AG04449 (cell line): ENCODE measurements around the gene PRPF31.

Experiments
- CTCF ChIA-PET: fragments of 350-600 bp; formaldehyde crosslinking; extraction: SDS; loops from one replicate; lab custom pipeline; 2021; ENCODE audit warnings: antibody characterized with exemption; lab: Yijun Ruan, JAX
- POLR2A ChIA-PET: fragments of 400-600, 350-600 bp; formaldehyde crosslinking; extraction: SDS; loops from one replicate; lab custom pipeline; 2020; ENCODE audit warnings: antibody characterized with exemption, inconsistent platforms; lab: Yijun Ruan, JAX
- DNase-seq: peaks from one replicate; pipeline ENCODE4 v3.0.0-alpha.2; 2010; ENCODE audit warnings: low read depth, low spot score
- H3K4me3 ChIP-seq: 2 replicates; pipeline ENCODE4 v1.5.1; 2011; ENCODE audit warnings: low read depth, mild to moderate bottlenecking, control low read depth, low read length
- TF ChIP-seq, protein P1 (sequence below): IDR thresholded peaks from one replicate; pipeline ENCODE4 v1.5.1; 2011; ENCODE audit warnings: mild to moderate bottlenecking, moderate library complexity, low read length, control low read depth, inconsistent platforms; ENCODE audit not compliant: insufficient read depth; ENCODE audit errors: missing control alignments

PRPF31 gene

DNA sequence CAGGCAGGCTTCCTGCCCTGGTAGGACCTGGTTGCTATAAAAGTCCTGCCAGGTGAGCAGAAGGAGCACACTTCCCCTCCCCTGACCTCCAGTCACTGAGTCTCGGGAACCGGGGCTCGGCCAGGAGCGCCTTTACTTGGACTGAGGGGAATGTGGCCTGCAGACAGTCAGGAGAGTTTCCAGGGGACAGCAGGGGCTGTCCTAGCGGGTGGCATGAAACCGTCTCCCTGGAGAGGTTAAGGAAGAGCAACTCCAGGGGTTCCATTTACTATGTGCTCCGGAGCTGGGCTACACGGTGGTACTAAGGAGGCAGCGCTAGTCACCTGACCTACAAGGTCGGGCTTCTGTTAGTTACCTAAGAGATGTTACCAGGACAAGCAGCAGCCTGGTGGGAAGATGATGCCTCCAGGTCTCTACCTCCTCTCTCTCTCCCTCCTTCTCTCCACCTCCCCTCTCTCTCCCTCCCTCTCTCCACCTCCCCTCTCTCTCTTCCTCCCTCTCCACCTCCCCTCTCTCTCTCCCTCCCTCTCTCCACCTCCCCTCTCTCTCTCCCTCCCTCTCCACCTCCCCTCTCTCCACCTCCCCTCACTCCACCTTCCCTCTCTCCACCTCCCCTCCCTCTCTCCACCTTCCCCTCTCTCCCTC lies 17.9 kb downstream of the PRPF31 start:
- TF ChIP-seq, protein P1, sequence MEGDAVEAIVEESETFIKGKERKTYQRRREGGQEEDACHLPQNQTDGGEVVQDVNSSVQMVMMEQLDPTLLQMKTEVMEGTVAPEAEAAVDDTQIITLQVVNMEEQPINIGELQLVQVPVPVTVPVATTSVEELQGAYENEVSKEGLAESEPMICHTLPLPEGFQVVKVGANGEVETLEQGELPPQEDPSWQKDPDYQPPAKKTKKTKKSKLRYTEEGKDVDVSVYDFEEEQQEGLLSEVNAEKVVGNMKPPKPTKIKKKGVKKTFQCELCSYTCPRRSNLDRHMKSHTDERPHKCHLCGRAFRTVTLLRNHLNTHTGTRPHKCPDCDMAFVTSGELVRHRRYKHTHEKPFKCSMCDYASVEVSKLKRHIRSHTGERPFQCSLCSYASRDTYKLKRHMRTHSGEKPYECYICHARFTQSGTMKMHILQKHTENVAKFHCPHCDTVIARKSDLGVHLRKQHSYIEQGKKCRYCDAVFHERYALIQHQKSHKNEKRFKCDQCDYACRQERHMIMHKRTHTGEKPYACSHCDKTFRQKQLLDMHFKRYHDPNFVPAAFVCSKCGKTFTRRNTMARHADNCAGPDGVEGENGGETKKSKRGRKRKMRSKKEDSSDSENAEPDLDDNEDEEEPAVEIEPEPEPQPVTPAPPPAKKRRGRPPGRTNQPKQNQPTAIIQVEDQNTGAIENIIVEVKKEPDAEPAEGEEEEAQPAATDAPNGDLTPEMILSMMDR = no peak
- ChIA-PET POLR2A (no interaction called here), CTCF (no interaction called here)
- peak; percentile 34 for DNase-seq
- peak overlapping the region; percentile 15; the same call in 1 of the 2 replicates for H3K4me3 ChIP-seq

DNA sequence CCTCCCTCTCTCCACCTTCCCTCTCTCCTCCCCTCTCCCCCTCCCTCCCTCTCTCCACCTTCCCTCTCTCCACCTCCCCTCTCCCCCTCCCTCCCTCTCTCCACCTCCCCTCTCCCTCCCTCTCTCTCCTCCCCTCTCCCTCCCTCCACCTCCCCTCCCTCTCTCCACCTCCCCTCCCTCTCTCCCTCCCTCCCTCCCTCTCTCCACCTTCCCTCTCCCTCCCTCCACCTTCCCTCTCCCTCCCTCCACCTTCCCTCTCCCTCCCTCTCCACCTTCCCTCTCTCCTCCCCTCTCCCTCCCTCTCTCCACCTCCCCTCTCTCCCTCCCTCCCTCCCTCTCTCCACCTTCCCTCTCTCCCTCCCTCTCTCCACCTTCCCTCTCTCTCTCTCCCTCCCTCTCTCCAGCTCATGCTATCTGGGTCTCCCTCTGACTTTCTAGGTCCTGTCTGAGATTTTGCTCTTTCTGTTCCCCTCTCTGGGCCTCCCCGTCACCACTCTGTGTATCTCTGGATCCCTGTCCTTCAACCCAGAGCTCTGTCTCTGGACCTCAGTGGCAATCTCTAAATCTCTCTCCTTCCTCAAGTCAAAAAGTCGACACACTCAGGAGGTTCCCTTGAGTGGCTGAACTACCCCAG lies 18.5 kb downstream of the PRPF31 start:
- no peak overlapping the region for H3K4me3 ChIP-seq
- CTCF ChIA-PET = no interaction called here
- no peak for DNase-seq
- POLR2A ChIA-PET = no interaction called here
- TF ChIP-seq, protein P1 = no peak

DNA sequence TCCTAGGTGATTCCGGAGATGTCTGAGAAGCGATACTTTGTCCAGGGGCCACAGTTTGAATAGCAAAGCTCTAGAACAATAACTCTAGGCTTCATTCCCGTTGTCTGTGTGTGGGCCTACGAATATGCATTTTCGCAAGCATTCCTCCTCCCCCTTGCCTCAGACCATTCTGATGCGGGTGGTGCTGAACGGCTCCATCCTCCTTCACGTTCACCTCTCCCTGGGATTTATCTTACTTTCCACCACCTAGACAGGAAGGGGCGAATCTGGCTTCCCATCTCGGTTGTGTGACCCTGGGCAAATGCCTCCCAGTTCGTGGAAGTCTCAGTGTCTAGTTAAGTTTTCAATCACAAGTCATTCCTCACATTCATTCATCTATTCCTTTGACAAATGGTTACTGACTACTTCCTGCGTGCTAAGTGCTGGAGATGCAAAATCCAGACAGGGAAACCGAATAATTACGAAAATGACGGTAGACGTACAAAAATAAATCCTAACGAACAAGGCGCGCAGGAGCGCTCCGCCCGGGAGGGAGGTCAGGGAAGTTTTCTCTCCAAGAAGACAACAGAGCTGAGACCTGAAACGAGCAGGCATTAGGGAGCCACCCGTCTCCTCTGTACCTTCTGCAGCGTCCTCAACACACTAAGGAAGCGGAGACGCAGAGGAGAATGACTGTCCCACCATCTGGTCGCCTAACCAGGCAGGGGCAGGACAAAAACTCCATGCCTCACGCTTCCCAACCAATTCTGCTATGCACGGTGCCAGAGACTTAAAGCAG lies 20.7 kb downstream of the PRPF31 start:
- POLR2A ChIA-PET = interaction anchor here (0.8 to 2.2 kb wide), 8 partner anchors 12 to 55 kb away, joined by 3 to 21 read pairs (median 7); partner anchors contain the start of genes LENG1, PRPF31, TFPT and TSEN34
- CTCF ChIA-PET = interaction anchor here (0.7 to 1.6 kb wide), 6 partner anchors 14 to 98 kb away, joined by 3 to 4 read pairs (median 3); partner anchors contain the start of gene LENG1
- TF ChIP-seq, protein P1 = no peak
- H3K4me3 ChIP-seq = peak overlapping the region; percentile 62
- no peak for DNase-seq

DNA sequence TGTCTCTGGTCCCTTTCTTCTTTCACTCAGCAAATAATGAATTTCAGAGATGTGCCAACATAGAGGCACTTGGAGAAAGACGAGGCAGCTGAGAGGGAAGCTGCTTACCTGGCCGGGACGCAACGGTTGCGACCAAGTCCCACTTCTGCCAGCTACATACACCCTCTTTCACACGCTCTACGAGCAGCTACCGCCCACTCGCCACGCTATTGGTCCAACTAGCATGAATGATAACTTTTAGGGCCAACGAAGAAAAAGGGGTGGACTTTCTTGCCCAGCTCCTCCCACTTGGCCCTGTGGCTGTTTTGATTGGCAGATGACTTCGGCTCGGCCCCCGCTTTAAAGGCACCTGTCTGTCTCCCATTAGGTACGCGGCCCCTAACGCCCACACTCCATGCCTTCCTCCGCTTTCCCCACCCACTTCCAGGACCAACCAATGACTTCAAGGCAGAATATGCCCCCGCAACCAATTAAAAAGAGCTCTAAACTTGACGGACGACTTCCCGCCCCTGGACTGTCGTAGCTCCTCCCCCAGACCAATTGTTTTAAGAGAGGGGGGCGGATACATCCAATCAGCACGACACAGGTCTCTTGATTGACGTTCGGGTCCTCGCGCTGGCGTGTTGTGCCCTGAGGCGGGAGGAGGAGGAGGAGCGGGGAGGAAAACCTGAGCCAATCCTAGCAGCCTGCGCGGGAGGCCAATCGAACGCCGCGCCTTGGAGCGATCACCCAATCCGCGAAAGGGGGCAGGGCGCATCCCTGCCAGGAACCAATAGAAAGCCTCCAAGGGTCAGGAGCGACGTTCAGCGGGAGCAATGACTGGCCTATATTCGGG lies 21.5 kb downstream of the PRPF31 start:
- TF ChIP-seq, protein P1 = no peak
- H3K4me3 ChIP-seq = peak overlapping the region; percentile 78
- ChIA-PET CTCF (interaction anchor here (0.7 to 1.6 kb wide), 6 partner anchors 13 to 97 kb away, joined by 3 to 4 read pairs (median 3); partner anchors contain the start of gene LENG1), POLR2A (interaction anchor here (0.8 to 2.2 kb wide), 12 partner anchors 11 to 336 kb away, joined by 3 to 21 read pairs (median 5); partner anchors contain the start of genes CDC42EP5, LENG1, MBOAT7 and MYADM)
- peak; percentile 100 for DNase-seq

DNA sequence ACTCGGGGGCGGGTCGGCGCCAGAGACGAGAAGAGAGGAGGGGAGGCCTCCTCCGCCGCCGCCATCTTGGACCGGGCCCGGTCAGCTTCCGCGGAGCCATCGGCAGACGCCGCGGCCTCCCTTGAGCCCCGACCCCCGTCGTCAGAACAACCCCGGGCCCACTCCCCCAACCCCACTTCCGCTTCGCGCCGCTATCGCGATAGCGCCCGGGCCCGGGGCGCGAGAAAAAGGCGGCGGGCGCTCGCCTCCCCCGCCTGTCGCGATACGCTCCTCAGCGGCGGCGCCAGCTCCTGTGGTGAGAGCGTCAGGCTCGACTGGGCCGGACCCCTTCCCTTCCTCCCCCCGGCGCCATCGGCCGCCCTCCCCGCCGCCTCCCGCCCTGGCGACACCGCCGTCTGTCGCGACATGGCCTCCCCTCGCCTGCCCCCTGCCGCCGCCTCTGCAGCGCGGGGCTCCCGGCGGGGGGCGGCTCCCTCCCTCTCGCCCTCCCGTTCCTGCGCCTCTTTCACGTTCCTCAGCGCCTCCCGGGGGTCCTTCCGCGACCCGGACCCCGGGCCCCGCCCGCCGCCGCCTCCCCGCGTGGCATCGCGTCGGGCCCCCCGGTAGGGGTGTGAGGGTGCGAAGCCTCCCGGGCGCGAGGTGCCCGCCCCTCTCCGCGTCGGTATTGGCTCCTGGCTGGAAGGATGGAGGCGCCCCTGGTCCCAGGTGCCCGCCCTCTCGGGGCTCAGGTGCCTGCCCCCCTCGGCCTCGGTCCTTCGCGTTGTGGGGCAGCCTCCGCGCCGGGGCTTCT lies 22.3 kb downstream of the PRPF31 start, which contains the start of gene CNOT3:
Gene CNOT3, plus strand, starts transcription at position 64 of the 790 bp plus-strand sequence. CDS start 5,217 bp downstream, outside the sequence.
- POLR2A ChIA-PET = interaction anchor here (0.7 to 2.2 kb wide), 11 partner anchors 10 to 335 kb away, joined by 3 to 21 read pairs (median 5); partner anchors contain the start of genes CDC42EP5, LENG1, MBOAT7 and MYADM
- H3K4me3 ChIP-seq = peak within 1 kb of the TSS; percentile 78
- CTCF ChIA-PET = interaction anchor here (1.2 to 1.6 kb wide), 5 partner anchors 13 to 42 kb away, joined by 3 to 4 read pairs (median 3); partner anchors contain the start of gene LENG1
- TF ChIP-seq, protein P1 = peak; percentile 14
- DNase-seq = no peak
